GM13977 (cell line): ENCODE results near the gene UBE2U.

Experiments used
- DNase-seq: peaks from one replicate; pipeline ENCODE4 v3.0.0; 2012; ENCODE audit warnings: low spot score
- CTCF ChIP-seq: IDR thresholded peaks from 2 replicates; pipeline ENCODE4 v1.5.1; 2012; ENCODE audit warnings: mild to moderate bottlenecking, control low read depth; ENCODE audit not compliant: insufficient read depth; ENCODE audit errors: extremely low read depth, missing control alignments
- in situ Hi-C: fragments of 300-500 bp; cut with MboI; formaldehyde crosslinking; loops from one replicate; pipeline ENCODE4 v1.12.0; 2022; ENCODE audit warnings: low sequenced_read_pairs, low pct_unique_long_range_greater_than_20kb, mixed read lengths, inconsistent platforms; ENCODE audit not compliant: unreplicated experiment

Gene UBE2U

DNA sequence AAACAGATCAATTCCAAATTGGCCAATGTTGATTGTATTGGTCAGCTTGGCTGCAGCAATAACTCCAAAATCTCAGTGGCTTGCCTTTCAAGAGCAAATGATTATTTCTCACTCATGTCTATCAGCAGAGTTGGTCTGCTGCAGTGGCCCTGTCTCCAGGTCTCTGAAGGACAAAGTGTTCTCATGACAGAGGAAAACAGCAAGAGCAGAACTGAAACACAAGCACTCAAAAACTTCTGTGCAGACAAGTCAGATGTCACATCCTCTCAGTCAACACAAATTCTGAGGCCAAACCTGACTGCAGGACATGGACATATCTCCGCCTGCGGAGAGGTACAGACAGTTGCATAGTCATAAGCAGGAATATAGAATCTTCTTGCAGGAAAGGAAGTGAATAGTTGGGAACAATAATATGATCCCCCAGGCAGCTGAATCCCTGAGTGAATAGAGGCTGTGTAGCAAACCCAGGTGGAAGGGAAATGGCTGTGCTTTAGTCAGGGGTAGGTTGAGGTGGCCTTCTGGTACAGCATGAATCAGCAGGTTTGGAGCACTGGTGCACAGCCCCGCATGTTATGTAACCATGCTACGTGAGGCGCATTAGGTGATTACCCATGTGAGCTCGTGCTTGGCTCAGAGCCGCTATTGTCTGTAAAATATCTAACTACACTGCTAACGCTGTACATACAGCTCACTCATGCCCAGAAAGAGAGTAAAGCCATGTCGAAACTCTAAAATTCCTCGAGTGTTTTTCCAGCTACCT lies 17.1 kb upstream of the UBE2U start:
- no peak for TF ChIP-seq CTCF
- DNase-seq: no peak
- in situ Hi-C loops: no loop called here

DNA sequence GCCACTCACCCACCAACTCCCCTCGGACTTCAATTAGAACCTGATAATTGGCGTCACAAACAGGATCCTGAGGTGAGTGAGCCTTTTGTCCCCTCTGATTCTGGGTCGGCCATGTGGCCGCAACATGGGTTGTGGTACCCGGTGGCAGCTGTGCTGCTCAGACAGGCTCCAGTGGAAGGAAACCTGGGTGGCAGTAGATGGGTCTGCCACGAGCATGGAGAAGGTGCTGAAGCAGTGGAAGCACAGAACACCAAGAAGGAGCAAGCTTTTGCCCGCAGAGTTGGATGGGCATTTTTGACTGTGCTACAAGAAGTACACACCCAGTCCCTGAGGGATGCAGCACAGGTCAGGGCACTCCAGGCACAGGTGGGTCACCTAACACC lies 16.5 kb upstream of the UBE2U start:
- no peak for DNase-seq
- TF ChIP-seq CTCF: no peak
- in situ Hi-C loops: no loop called here

- no peak for TF ChIP-seq CTCF
- no peak for DNase-seq
- in situ Hi-C loops: no loop called here
These were observed 15.8 kb upstream of the UBE2U start for GRCh38 chr1:64187646-64188045.

GRCh38 chr1:64192290-64192689 lies 11.1 kb upstream of the UBE2U start:
- DNase-seq: no peak
- no peak for TF ChIP-seq CTCF
- in situ Hi-C loops: no loop called here

GRCh38 chr1:64194168-64195080 lies 9.0 kb upstream of the UBE2U start:
- no peak for TF ChIP-seq CTCF
- in situ Hi-C loops: no loop called here
- DNase-seq: no peak

DNA sequence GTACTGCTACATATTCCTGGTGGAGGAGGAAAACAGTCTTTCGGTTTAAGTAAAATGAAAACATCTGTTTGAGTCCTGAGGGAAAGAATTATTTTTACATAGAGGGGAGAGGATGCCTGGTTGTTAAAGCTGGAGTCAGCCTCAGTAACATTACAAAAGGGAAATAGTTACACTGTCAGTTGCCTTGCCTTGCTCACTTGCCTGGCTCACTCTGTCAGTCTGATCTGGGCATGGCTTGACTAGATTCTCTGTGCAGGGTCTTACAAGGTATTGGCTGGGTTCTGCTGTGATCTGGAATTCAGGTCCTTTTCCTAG lies 8.4 kb upstream of the UBE2U start:
- DNase-seq: no peak
- in situ Hi-C loops: no loop called here
- no peak for TF ChIP-seq CTCF
